Liver (tissue), 9 donors: ENCODE data around the gene PPP2R3B. TPM values are rescaled to one million over a fixed set of nuclear protein-coding genes. Genes with fewer than 3 reads are reported as not detected.

Source experiments
- DNase-seq: peaks from one replicate; pipeline ENCODE4 v3.0.0-alpha.2; 2017; ENCODE audit warnings: low spot score
- H3K27ac ChIP-seq, 2 donors: one replicate each; pipeline ENCODE4 v1.7.0; 2013; ENCODE audit warnings: inconsistent platforms in 2 of 2, low read length in 2 of 2, control low read depth in 1 of 2, low read depth in 1 of 2, mild to moderate bottlenecking in 1 of 2
- H3K27me3 ChIP-seq, 4 donors: one replicate each; pipeline versions ENCODE4 v1.6.1 to v1.7.0; 2013; ENCODE audit warnings: low read length in 3 of 4, inconsistent platforms in 1 of 4, mild to moderate bottlenecking in 1 of 4, moderate library complexity in 1 of 4; ENCODE audit not compliant: control insufficient read depth in 4 of 4, insufficient read depth in 4 of 4
- H3K36me3 ChIP-seq, 4 donors: one replicate each; pipeline versions ENCODE4 v1.6.1 to v1.7.0; 2013; ENCODE audit warnings: low read length in 3 of 4, mild to moderate bottlenecking in 3 of 4, low read depth in 1 of 4, moderate library complexity in 1 of 4; ENCODE audit not compliant: control insufficient read depth in 4 of 4, insufficient read depth in 3 of 4
- H3K4me1 ChIP-seq, 4 donors: one replicate each; pipeline versions ENCODE4 v1.6.1 to v1.7.0; 2013; ENCODE audit warnings: low read length in 3 of 4, mild to moderate bottlenecking in 3 of 4, moderate library complexity in 1 of 4; ENCODE audit not compliant: control insufficient read depth in 4 of 4, insufficient read depth in 4 of 4
- H3K4me3 ChIP-seq, 3 donors: one replicate each; pipeline versions ENCODE4 v1.6.1 to v1.7.0; 2013; ENCODE audit warnings: low read length in 3 of 3, control low read depth in 1 of 3, low read depth in 1 of 3, mild to moderate bottlenecking in 1 of 3
- H3K9ac ChIP-seq, 2 donors: one replicate each; pipeline ENCODE4 v1.7.0; 2013; ENCODE audit warnings: low read length in 2 of 2, mild to moderate bottlenecking in 2 of 2, moderate library complexity in 2 of 2, control low read depth in 1 of 2, low read depth in 1 of 2
- H3K9me3 ChIP-seq, 4 donors: one replicate each; pipeline versions ENCODE4 v1.6.1 to v1.7.0; 2013; ENCODE audit warnings: low read length in 3 of 4; ENCODE audit not compliant: control insufficient read depth in 4 of 4
- ATF3 ChIP-seq: IDR thresholded peaks from 2 replicates; pipeline ENCODE4 v1.6.1; 2016; ENCODE audit warnings: antibody characterized with exemption
- CTCF ChIP-seq: fragments of 150-350 bp; IDR thresholded peaks from 2 replicates; pipeline ENCODE4 v1.5.1; 2017; ENCODE audit warnings: improper control_type of control experiment, low read depth, low read length; ENCODE audit not compliant: missing input control
- EGR1 ChIP-seq, 2 donors: IDR thresholded peaks; 2 replicates each; pipeline ENCODE4 v1.6.1; 2016 to 2018; ENCODE audit warnings: antibody characterized with exemption in 2 of 2, low read depth in 2 of 2
- FOXA1 ChIP-seq: IDR thresholded peaks from 2 replicates; pipeline ENCODE4 v1.6.1; 2016; ENCODE audit warnings: antibody characterized with exemption
- GABPA ChIP-seq, 2 donors: IDR thresholded peaks in 1 of 2; conservative IDR thresholded peaks in 1 of 2; 2 replicates each; pipeline ENCODE4 v1.6.1; 2016; ENCODE audit warnings: antibody characterized with exemption in 2 of 2, mild to moderate bottlenecking in 1 of 2, moderate library complexity in 1 of 2
- HNF4A ChIP-seq, 2 donors: conservative IDR thresholded peaks; 2 replicates each; pipeline ENCODE4 v1.6.1; 2016; ENCODE audit warnings: antibody characterized with exemption in 2 of 2, mild to moderate bottlenecking in 2 of 2
- HNF4G ChIP-seq: IDR thresholded peaks from 2 replicates; pipeline ENCODE4 v1.6.1; 2016; ENCODE audit warnings: antibody characterized with exemption
- JUND ChIP-seq, 2 donors: IDR thresholded peaks; 2 replicates each; pipeline ENCODE4 v1.6.1; 2016; ENCODE audit warnings: antibody characterized with exemption in 2 of 2
- MAX ChIP-seq: IDR thresholded peaks from 2 replicates; pipeline ENCODE4 v1.6.1; 2016; ENCODE audit warnings: antibody characterized with exemption
- NR2F2 ChIP-seq: IDR thresholded peaks from 2 replicates; pipeline ENCODE4 v1.6.1; 2016; ENCODE audit warnings: antibody characterized with exemption
- RAD21 ChIP-seq, 2 donors: IDR thresholded peaks; 2 replicates each; pipeline ENCODE4 v1.6.1; 2016; ENCODE audit warnings: antibody characterized with exemption in 2 of 2, mild to moderate bottlenecking in 2 of 2
- REST ChIP-seq: IDR thresholded peaks from 2 replicates; pipeline ENCODE4 v1.6.1; 2016; ENCODE audit warnings: antibody characterized with exemption, mild to moderate bottlenecking
- RXRA ChIP-seq, 2 donors: IDR thresholded peaks; 2 replicates each; pipeline ENCODE4 v1.6.1; 2017 to 2018; ENCODE audit warnings: antibody characterized with exemption in 2 of 2, mild to moderate bottlenecking in 1 of 2
- SP1 ChIP-seq: IDR thresholded peaks from 2 replicates; pipeline ENCODE4 v1.6.1; 2018; ENCODE audit warnings: antibody characterized with exemption, mild to moderate bottlenecking
- TAF1 ChIP-seq: conservative IDR thresholded peaks from 2 replicates; pipeline ENCODE4 v1.6.1; 2016; ENCODE audit warnings: antibody characterized with exemption, mild to moderate bottlenecking
- YY1 ChIP-seq: IDR thresholded peaks from 2 replicates; pipeline ENCODE4 v1.6.1; 2016; ENCODE audit warnings: antibody characterized with exemption, mild to moderate bottlenecking
- ZBTB33 ChIP-seq: IDR thresholded peaks from 2 replicates; pipeline ENCODE4 v1.6.1; 2016; ENCODE audit warnings: antibody characterized with exemption
- WGBS: extraction: QIAGEN DNeasy Blood & Tissue Kit; methylation state at CpG from one replicate; pipeline ENCODE4 v1.1.7; 2013; 5-methylcytosine and 5-hydroxymethylcytosine counted together
- polyA plus RNA-seq, 2 donors: library from polyadenylated mRNA; stranded (reverse) in 1 of 2; unstranded in 1 of 2; fragments of 200-250 nt in 1 of 2; fragments of >200 nt in 1 of 2; fragmentation: Nextera tagmentation in 1 of 2; extraction: Ambion mirVana in 1 of 2; gene quantifications; one replicate each; pipeline versions ENCODE4 v1.2.1 to v1.2.3, GENCODE V29; 2013 to 2015
- total RNA-seq, 2 donors: library from RNA; depleted of rRNA; stranded (reverse); fragments of >200 nt; gene quantifications; one replicate each; pipeline ENCODE4 v1.2.3, GENCODE V29; 2014
- donor health status: healthy.
- donor health status: healthy.
- donor health status: healthy.
- donor health status: healthy.
- donor health status: healthy.

The PPP2R3B gene
- total RNA-seq (1 to 10 TPM; 5.6 to 8.2 TPM), polyA plus RNA-seq (1 to 10 TPM; 1.2 to 2.9 TPM)

GRCh38 chrX:386768-387575, at the start of gene PPP2R3B:
Gene PPP2R3B (minus strand): TSS chrX:386907. CDS start chrX:386691, 216 bp downstream.
- TF ChIP-seq FOXA1 (no peak), RAD21 (IDR thresholded peaks at IDR 0.05) (no peak), NR2F2 (no peak), JUND (IDR thresholded peaks at IDR 0.05) (no peak), GABPA (IDR thresholded peaks at IDR 0.05 in 1 of 2, conservative IDR thresholded peaks at IDR 0.05 in 1 of 2) (peak in 1 of 2 donors; percentile 36), SP1 (peak; percentile 40), HNF4A (conservative IDR thresholded peaks at IDR 0.05) (peak in 1 of 2 donors; percentile 34), YY1 (peak; percentile 96), MAX (peak; percentile 83), ZBTB33 (no peak)
- no peaks in the 10 kb centered on the region for H3K36me3 ChIP-seq
- H3K4me3 ChIP-seq: peak within 1 kb of the TSS; percentile 63 to 98 (median 90)
- peak; percentile 95 for DNase-seq
- 1% methylated on average over 102 of the region's 102 CpGs for WGBS
- H3K4me1 ChIP-seq: peaks cover 4 to 14% (median 11%) of the 10 kb centered on the region in 4 donors
- no peaks in the 10 kb centered on the region for H3K27me3 ChIP-seq
- peak within 1 kb of the TSS; percentile 89 to 99 for H3K9ac ChIP-seq
- no peaks in the 10 kb centered on the region for H3K9me3 ChIP-seq
- peak within 1 kb of the TSS; percentile 91 to 100 for H3K27ac ChIP-seq

- TF ChIP-seq NR2F2 (no peak), YY1 (no peak), ATF3 (no peak), FOXA1 (no peak), SP1 (no peak), RXRA (IDR thresholded peaks at IDR 0.05) (no peak), EGR1 (IDR thresholded peaks at IDR 0.05; ENCODE audit: low read depth in 2 of 2) (no peak), CTCF (no peak), HNF4G (no peak), REST (no peak), TAF1 (no peak), MAX (no peak), RAD21 (IDR thresholded peaks at IDR 0.05) (no peak), HNF4A (conservative IDR thresholded peaks at IDR 0.05) (no peak), ZBTB33 (no peak)
- Histone ChIP-seq H3K4me1 (no peaks in the 10 kb centered on the region), H3K27ac (no peak overlapping the region), H3K27me3 (no peaks in the 10 kb centered on the region), H3K36me3 (no peaks in the 10 kb centered on the region), H3K9ac (no peak overlapping the region), H3K9me3 (no peaks in the 10 kb centered on the region), H3K4me3 (no peak overlapping the region)
- DNase-seq: no peak
- WGBS: 70% methylated on average over 29 of the region's 29 CpGs
Observed at GRCh38 chrX:435536-436122, 48.9 kb upstream of the PPP2R3B start.
